Osteoblast (primary cell): ENCODE results near the gene OLFM2. TPM values are rescaled to one million over a fixed set of nuclear protein-coding genes. Genes with fewer than 3 reads are reported as not detected.

Source experiments
- DNase-seq: peaks from one replicate; pipeline ENCODE4 v3.0.0; 2011; ENCODE audit warnings: low spot score, mixed read lengths; ENCODE audit not compliant: insufficient read length; ENCODE audit errors: missing footprints
- H2AFZ ChIP-seq: 2 replicates; pipeline ENCODE4 v1.6.0; 2011; ENCODE audit warnings: mild to moderate bottlenecking, low read length
- H3K27ac ChIP-seq: 2 replicates; pipeline ENCODE4 v1.5.1; 2011; ENCODE audit warnings: mild to moderate bottlenecking, low read depth, low read length, moderate library complexity
- H3K27me3 ChIP-seq: 2 replicates; pipeline ENCODE4 v1.6.0; 2012; ENCODE audit warnings: mild to moderate bottlenecking, control low read depth, inconsistent platforms, low read length, moderate library complexity; ENCODE audit not compliant: insufficient read depth
- H3K36me3 ChIP-seq: 2 replicates; pipeline ENCODE4 v1.5.1; 2011; ENCODE audit warnings: mild to moderate bottlenecking, low read length, control low read depth, moderate library complexity; ENCODE audit not compliant: insufficient read depth
- H3K4me1 ChIP-seq: 2 replicates; pipeline ENCODE4 v1.5.1; 2011; ENCODE audit warnings: mild to moderate bottlenecking, low read length, control low read depth, moderate library complexity; ENCODE audit not compliant: insufficient read depth
- H3K4me2 ChIP-seq: 2 replicates; pipeline ENCODE4 v1.6.0; 2011; ENCODE audit warnings: mild to moderate bottlenecking, low read length; ENCODE audit not compliant: insufficient read depth
- H3K4me3 ChIP-seq: fragments of 200-600 bp; sonication (generic); 3 replicates; pipeline ENCODE4 v1.5.1; 2012; ENCODE audit warnings: mild to moderate bottlenecking, low read length, inconsistent platforms; ENCODE audit not compliant: insufficient read depth
- H3K79me2 ChIP-seq: 2 replicates; pipeline ENCODE4 v1.6.0; 2012; ENCODE audit warnings: mild to moderate bottlenecking, low read length, control low read depth, inconsistent platforms; ENCODE audit not compliant: insufficient read depth
- H3K9me3 ChIP-seq: 2 replicates; pipeline ENCODE4 v1.5.1; 2011; ENCODE audit warnings: low read depth, low read length, control low read depth
- H4K20me1 ChIP-seq: 2 replicates; pipeline ENCODE4 v1.6.0; 2012; ENCODE audit warnings: mild to moderate bottlenecking, low read length, control low read depth; ENCODE audit not compliant: insufficient read depth
- total RNA-seq: library from RNA; depleted of rRNA; stranded (reverse); fragments of >200 nt; gene quantifications from 2 replicates; pipeline ENCODE4 v1.2.3, GENCODE V29; 2012
- TF ChIP-seq, protein P1 (sequence below): IDR thresholded peaks from 2 replicates; pipeline ENCODE4 v1.5.1; 2011; ENCODE audit warnings: mild to moderate bottlenecking, low read depth, low read length, moderate library complexity; ENCODE audit errors: extremely low read depth

The OLFM2 gene
- total RNA-seq, 1 donor, result 0.72 TPM

DNA sequence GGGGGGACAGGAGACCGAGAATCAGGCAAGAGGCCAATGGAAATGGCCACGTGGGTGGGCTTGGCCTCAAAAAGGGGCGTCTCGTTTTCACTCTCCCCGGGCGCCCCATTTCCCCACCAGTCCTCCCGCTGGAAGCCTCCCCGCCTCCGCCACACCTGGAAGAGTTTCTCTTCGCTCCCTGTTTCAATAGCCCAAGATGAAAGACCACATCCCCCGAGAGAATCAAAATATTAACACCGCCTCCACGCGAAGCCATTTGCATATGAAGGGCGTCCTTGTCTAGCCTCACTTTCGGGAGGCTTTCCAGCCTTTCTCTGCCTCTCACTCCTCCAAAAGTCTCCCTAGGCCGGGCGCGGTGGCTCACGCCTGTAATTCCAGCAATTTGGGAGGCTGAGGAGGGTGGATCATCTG is 691 bp upstream of the OLFM2 start:
- Histone ChIP-seq H2AFZ (no peak overlapping the region), H3K27me3 (peaks cover 39% of the 10 kb centered on the region), H3K9me3 (peaks cover 3% of the 10 kb centered on the region), H3K4me2 (no peak overlapping the region), H4K20me1 (no peaks in the 10 kb centered on the region), H3K4me3 (no peak overlapping the region), H3K4me1 (peaks cover 10% of the 10 kb centered on the region), H3K27ac (no peak overlapping the region), H3K79me2 (no peaks in the 10 kb centered on the region), H3K36me3 (no peaks in the 10 kb centered on the region)
- peak; percentile 85 for DNase-seq
- TF ChIP-seq, protein P1, sequence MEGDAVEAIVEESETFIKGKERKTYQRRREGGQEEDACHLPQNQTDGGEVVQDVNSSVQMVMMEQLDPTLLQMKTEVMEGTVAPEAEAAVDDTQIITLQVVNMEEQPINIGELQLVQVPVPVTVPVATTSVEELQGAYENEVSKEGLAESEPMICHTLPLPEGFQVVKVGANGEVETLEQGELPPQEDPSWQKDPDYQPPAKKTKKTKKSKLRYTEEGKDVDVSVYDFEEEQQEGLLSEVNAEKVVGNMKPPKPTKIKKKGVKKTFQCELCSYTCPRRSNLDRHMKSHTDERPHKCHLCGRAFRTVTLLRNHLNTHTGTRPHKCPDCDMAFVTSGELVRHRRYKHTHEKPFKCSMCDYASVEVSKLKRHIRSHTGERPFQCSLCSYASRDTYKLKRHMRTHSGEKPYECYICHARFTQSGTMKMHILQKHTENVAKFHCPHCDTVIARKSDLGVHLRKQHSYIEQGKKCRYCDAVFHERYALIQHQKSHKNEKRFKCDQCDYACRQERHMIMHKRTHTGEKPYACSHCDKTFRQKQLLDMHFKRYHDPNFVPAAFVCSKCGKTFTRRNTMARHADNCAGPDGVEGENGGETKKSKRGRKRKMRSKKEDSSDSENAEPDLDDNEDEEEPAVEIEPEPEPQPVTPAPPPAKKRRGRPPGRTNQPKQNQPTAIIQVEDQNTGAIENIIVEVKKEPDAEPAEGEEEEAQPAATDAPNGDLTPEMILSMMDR, result no peak

DNA sequence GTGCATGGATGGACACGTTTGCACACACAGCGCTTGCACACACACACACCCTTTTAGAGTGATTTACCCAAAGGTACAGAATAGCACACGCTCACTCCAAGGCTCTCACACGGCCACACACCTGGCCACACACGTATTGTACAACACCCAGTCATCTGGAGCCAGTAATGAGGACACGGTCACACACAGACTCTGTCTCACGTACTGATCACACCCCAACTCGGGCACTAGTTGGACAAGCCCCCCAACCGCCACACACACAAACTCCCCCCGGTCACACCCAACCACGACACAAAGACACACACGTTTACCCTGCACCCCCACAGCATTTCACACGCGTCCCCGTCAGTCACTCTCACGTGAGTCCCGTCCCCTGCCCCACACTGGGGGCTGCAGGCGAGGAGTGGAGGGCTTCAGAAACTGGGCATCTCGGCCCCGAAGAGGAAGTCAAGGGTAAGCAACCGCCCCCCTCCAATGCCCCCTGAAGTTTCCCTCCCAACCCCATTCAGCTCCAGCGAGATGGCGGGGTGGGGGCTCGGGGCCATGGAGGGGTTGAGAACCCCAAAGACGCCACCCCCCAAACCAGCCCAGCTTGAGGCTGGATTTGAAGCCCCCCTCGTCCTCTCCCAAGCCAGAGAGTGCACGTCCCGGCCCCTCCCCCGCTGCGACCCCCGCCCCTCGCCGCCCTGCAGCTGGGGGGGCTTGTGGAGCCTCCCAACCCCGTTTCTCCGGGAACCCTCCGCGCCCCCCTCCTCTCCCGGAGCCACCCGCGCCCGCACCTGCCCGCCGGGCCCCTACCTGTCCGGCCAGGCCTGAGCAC is 599 bp downstream of the OLFM2 start:
- Histone ChIP-seq H3K4me1 (peaks cover 10% of the 10 kb centered on the region), H2AFZ (no peak overlapping the region), H3K9me3 (no peaks in the 10 kb centered on the region), H3K36me3 (no peaks in the 10 kb centered on the region), H3K27me3 (peaks cover 42% of the 10 kb centered on the region), H4K20me1 (no peaks in the 10 kb centered on the region), H3K4me3 (no peak overlapping the region), H3K79me2 (no peaks in the 10 kb centered on the region), H3K27ac (peak overlapping the region; percentile 70), H3K4me2 (no peak overlapping the region)
- DNase-seq, result no peak
- TF ChIP-seq, protein P1, result no peak

DNA sequence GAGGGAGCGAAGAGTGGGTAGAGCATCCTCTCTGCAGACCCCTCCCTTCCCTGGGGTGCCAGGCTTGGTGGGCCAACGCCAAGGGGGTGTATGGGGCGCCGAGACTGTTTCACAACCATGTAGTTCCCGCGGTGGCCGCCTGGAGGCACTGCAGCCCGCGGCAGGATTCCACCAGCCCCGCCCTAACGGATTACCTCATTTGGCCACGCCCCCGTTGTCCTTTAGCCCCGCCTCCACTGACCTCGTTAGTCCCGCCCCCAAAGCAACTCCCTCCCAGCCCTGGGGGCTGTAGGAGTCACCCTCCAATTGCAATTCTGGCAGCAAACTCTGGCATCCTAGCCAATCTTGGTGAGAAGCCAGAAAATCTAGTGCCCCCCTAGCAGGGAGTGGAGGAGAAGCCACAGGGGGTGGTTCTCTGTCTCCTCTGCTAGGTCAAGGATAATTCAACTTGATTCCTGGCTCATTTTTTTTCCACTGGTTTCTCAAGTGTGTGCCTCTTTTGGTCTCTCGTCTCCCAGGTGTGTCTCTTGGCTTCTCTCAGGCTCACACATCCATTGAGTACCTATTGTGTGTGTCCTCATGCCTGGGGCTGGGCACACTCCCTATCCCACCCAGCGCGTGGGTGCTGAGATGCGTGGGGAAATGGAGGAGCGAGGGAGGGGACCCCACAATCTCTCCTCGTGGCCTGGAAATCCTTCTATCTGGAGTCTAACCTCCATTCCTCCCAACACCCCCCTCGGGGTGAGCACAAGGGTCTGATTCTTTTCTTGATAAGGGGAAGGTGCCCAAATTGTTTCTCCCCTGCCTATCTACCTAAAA is 2.0 kb downstream of the OLFM2 start:
- H3K36me3 ChIP-seq, result no peaks in the 10 kb centered on the region
- H4K20me1 ChIP-seq, result no peaks in the 10 kb centered on the region
- peaks cover 42% of the 10 kb centered on the region for H3K27me3 ChIP-seq
- H3K9me3 ChIP-seq, result no peaks in the 10 kb centered on the region
- H3K79me2 ChIP-seq, result no peaks in the 10 kb centered on the region
- peaks cover 10% of the 10 kb centered on the region for H3K4me1 ChIP-seq
- H2AFZ ChIP-seq, result no peak overlapping the region
- no peak overlapping the region for H3K4me2 ChIP-seq
- peak overlapping the region; percentile 70 for H3K27ac ChIP-seq
- TF ChIP-seq, protein P1, result peak; percentile 90
- no peak overlapping the region for H3K4me3 ChIP-seq
- peak; percentile 98 for DNase-seq

DNA sequence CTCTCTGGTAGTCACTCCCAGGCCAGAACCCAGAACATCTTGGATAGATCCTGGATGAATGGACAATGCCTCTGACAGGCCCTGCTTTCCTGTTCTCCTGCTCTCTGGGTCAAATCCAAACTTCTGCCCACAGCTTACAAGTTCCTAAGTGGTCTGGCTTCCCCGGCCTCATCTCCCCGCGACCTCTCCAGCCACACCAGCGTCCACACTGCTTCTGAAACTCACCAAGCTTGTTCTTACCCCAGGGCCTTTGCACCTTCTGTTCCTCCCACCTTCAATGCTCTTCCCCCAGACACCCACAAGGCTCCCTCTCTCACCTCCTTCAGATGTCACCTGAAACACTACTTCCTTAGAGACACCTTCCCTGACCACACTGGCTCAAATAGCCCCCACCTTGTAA is 3.5 kb downstream of the OLFM2 start:
- Histone ChIP-seq H3K4me3 (no peak overlapping the region), H4K20me1 (no peaks in the 10 kb centered on the region)

More for the DNA sequence above, 3.5 kb downstream of the OLFM2 start:
- H3K27ac ChIP-seq, result no peak overlapping the region
- no peak overlapping the region for H3K4me2 ChIP-seq
- TF ChIP-seq, protein P1, result no peak
- no peaks in the 10 kb centered on the region for H3K36me3 ChIP-seq
- peaks cover 35% of the 10 kb centered on the region for H3K27me3 ChIP-seq
- no peaks in the 10 kb centered on the region for H3K9me3 ChIP-seq
- peak; percentile 57 for DNase-seq
- no peak overlapping the region for H2AFZ ChIP-seq
- peaks cover 10% of the 10 kb centered on the region for H3K4me1 ChIP-seq
- H3K79me2 ChIP-seq, result no peaks in the 10 kb centered on the region
